Type B pancreatic cell (in vitro differentiated cells): Measurements from ENCODE around the gene NIPAL3. TPM values are rescaled to one million over a fixed set of nuclear protein-coding genes. Genes with fewer than 3 reads are reported as not detected.

Experiments used
- DNase-seq: peaks from one replicate; pipeline ENCODE4 v3.0.0; 2021; ENCODE audit warnings: mixed read lengths; ENCODE audit not compliant: unreplicated experiment; ENCODE audit errors: extremely low spot score
- H3K27ac Mint-ChIP-seq: 2 replicates; pipeline ENCODE4 v1.8.0; 2021; ENCODE audit warnings: mild to moderate bottlenecking, mixed read lengths
- H3K27me3 Mint-ChIP-seq: 2 replicates; pipeline ENCODE4 v1.8.0; 2021; ENCODE audit warnings: mixed read lengths
- H3K36me3 Mint-ChIP-seq: 2 replicates; pipeline ENCODE4 v1.8.0; 2021; ENCODE audit warnings: mixed read lengths
- H3K4me1 Mint-ChIP-seq: one replicate; pipeline ENCODE4 v1.8.0; 2021; ENCODE audit warnings: mixed read lengths; ENCODE audit not compliant: unreplicated experiment
- H3K4me3 Mint-ChIP-seq: 2 replicates; pipeline ENCODE4 v1.8.0; 2021; ENCODE audit warnings: mild to moderate bottlenecking, mixed read lengths
- H3K9me3 Mint-ChIP-seq: 2 replicates; pipeline ENCODE4 v1.8.0; 2021; ENCODE audit warnings: mixed read lengths
- total RNA-seq: library from RNA; stranded (reverse); gene quantifications from 2 replicates; pipeline ENCODE4 v1.2.1, GENCODE V29; 2021; ENCODE audit warnings: low replicate concordance
- TF ChIP-seq, protein P1 (sequence below): fragments of 200-600 bp; sonication (generic); conservative IDR thresholded peaks from 2 replicates; pipeline ENCODE4 v1.5.0; 2021; ENCODE audit warnings: antibody characterized with exemption, mild to moderate bottlenecking

Gene NIPAL3
- total RNA-seq, 1 donor from 2014 or later: 17.5 TPM

DNA sequence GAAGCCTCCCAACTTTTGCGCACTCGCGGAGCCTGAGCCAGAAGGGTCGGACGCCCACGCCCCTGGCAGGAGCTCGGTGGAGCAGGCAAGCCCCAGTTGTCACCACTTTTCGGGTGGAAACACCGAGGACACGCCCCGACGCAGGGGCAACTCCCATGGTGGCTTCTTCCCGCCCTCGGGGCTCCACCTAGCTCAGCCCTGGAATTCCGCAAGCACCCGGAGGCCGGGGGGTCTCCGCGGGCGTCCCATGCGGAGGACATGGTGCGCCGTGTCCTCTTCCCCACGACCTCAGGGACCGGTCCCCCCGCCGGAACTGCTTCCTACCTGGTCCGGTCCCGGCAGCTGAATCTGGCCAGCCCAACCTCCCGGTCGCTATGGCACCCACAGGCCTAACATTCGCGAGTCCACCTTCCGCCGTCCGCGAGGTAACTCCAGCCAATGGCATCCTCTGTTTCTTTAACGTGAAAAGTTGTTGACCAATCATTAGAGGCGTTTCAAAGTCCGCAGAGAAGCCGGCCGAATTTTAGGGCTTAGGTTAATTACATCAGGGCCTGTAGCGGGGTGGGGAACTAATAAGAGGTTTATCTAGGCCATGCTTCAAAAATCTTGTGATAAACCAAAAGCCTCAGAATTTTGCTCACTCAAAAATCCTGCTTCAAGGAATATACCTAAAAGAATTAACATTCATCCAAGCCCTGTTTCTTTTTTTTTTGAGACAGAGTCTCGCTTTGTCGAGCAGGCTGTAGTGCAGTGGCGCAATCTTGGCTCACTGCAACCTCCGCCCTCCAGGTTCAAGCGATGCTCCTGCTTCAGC is 2.0 kb upstream of the NIPAL3 start, which contains the start of gene STPG1:
Gene STPG1, minus strand, starts transcription at position 433 of the 814 bp plus-strand sequence. CDS start 12,394 bp downstream, outside the sequence.
- Mint-ChIP-seq H3K27me3 (no peaks in the 10 kb centered on the region), H3K36me3 (no peaks in the 10 kb centered on the region), H3K4me3 (peak within 1 kb of the TSS; percentile 92), H3K27ac (peak within 1 kb of the TSS; percentile 84), H3K9me3 (no peaks in the 10 kb centered on the region), H3K4me1 (peaks cover 30% of the 10 kb centered on the region)
- TF ChIP-seq, protein P1, sequence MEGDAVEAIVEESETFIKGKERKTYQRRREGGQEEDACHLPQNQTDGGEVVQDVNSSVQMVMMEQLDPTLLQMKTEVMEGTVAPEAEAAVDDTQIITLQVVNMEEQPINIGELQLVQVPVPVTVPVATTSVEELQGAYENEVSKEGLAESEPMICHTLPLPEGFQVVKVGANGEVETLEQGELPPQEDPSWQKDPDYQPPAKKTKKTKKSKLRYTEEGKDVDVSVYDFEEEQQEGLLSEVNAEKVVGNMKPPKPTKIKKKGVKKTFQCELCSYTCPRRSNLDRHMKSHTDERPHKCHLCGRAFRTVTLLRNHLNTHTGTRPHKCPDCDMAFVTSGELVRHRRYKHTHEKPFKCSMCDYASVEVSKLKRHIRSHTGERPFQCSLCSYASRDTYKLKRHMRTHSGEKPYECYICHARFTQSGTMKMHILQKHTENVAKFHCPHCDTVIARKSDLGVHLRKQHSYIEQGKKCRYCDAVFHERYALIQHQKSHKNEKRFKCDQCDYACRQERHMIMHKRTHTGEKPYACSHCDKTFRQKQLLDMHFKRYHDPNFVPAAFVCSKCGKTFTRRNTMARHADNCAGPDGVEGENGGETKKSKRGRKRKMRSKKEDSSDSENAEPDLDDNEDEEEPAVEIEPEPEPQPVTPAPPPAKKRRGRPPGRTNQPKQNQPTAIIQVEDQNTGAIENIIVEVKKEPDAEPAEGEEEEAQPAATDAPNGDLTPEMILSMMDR: no peak
- peak; percentile 87 for DNase-seq

DNA sequence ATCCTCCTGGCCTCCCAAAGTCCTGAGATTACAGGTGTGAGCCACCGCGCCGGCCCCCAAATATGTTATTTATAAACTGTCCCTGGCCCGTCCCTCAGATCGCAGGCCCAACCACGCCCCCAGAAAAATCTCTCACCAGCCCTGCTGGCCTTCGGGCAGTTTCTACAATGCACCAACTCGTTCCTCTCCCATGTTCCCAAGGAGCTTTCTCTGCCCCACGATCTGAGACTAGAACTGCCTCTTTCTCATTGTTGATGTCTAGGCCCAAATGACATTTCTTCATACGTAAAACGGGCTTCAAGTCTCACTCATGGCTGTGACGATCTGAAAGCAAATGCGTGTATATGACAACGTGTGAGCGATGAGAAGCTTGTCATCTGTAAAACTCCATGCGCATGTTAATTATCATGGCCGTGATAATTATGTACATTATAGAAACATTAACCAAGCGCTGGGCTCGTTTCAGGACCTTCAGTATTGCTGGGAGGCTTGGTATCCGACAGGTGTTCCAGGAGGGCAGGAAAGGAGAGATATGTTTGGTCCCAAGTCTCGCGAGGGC is 748 bp upstream of the NIPAL3 start:
- Mint-ChIP-seq H3K27ac (peak overlapping the region; percentile 92), H3K9me3 (no peaks in the 10 kb centered on the region)
- TF ChIP-seq, protein P1: no peak

DNA sequence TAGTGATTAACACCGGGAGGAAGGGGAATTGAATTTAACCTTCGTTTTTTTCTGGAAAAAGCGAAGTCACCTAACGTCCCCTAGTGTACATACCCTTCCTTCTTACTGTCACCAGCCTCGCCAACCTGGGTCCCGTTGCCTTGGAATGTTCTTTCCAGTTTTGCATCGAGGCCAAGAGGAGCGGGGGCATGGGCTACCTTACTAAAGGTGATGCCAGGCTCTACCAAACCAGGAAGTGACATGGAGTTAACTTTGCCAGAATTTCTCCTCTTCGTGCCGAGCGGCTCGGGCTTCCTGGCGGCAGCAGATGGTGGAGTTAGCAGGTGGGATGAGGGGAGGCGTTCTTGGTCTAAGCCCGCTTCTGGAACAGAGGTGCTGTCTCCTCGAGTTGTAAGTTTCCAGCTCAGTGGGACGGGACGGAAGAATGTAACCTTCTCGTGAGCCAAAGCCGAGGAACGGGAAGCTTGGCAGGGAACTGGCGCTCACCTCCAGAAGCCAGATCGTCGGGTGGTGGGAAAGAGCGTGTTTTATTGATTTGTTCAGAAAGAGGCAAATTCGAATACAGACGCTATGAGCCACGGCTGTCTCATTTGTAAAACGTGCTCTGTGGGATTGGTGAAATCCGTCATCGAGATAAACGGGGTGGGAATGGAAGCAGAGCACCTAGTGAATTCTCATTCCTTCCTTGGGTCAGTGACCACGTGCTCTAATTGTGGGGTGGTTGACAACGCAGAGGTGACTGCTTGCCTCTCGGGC is 486 bp downstream of the NIPAL3 start:
- no peak for DNase-seq
- Mint-ChIP-seq H3K9me3 (no peaks in the 10 kb centered on the region), H3K4me1 (peaks cover 38% of the 10 kb centered on the region), H3K27ac (peak overlapping the region; percentile 92), H3K4me3 (peak overlapping the region; percentile 97), H3K36me3 (peaks cover 4% of the 10 kb centered on the region), H3K27me3 (no peaks in the 10 kb centered on the region)
- TF ChIP-seq, protein P1: no peak

More for the DNA sequence above, 748 bp upstream of the NIPAL3 start:
- peak overlapping the region; percentile 97 for H3K4me3 Mint-ChIP-seq
- H3K36me3 Mint-ChIP-seq: peaks cover 4% of the 10 kb centered on the region
- peaks cover 38% of the 10 kb centered on the region for H3K4me1 Mint-ChIP-seq
- H3K27me3 Mint-ChIP-seq: no peaks in the 10 kb centered on the region
- no peak for DNase-seq

DNA sequence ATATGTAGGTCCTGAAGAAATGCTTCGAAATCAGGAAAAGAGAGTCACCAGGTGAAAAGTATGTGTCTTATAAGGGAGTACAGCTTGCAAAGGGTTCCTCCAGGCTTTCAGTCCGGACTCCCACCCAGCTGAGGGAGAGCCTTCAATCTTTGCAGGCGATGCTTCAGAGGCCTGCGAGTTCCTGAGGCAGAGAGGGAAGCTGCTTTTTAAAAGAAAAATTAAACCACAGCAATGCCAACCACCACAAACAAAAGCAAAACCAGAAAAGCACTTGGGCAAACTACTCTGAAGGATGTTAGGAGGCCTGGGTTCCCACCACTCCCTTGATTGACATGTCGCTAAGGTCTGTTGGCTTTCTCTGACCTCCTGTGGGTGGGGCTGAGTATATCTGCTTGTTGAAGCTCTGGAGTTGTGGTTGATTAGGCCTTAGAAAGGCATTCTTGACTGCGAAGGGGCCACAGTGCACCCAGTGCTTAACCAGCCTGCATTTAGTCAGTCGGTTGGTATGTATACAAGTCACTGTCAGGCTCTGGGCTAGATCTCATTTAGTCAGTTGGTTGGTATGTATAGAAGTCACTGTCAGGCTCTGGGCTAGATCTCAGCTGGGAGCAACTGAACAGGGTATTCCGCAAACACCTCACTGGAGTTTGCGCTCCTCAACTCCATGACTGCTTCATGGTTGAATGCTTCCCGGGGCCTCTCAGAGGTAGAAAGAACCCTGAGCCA is 1.2 kb downstream of the NIPAL3 start:
- peak overlapping the region; percentile 97 for H3K4me3 Mint-ChIP-seq
- peak overlapping the region; percentile 92 for H3K27ac Mint-ChIP-seq
- H3K4me1 Mint-ChIP-seq: peaks cover 37% of the 10 kb centered on the region
- H3K9me3 Mint-ChIP-seq: no peaks in the 10 kb centered on the region
- peaks cover 4% of the 10 kb centered on the region for H3K36me3 Mint-ChIP-seq
- no peak for DNase-seq
- TF ChIP-seq, protein P1: no peak
- no peaks in the 10 kb centered on the region for H3K27me3 Mint-ChIP-seq

DNA sequence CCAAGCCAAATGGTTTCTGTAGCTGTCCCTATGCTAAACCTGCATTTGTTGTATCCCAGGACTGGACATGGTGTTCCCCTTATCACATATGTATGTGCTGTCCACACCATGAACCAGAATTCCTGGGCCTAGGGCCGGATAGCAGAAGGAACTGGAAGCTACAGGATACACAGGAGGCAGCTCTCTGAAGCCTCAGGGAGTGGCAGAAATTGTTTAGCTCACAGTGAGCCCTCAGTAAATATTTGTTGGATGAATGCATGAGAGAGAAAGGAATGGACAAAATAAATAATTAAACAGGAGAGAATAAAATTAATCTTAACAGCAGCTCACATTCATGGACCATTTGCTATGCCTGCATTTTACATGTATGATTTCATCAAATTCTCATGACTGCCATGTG is 2.1 kb downstream of the NIPAL3 start:
- Mint-ChIP-seq H3K27ac (peak overlapping the region; percentile 92), H3K9me3 (no peaks in the 10 kb centered on the region), H3K4me3 (peak overlapping the region; percentile 97), H3K27me3 (no peaks in the 10 kb centered on the region), H3K36me3 (peaks cover 8% of the 10 kb centered on the region), H3K4me1 (peaks cover 32% of the 10 kb centered on the region)
- DNase-seq: no peak
- TF ChIP-seq, protein P1: no peak
